Stimulated activated naive CD8-positive, alpha-beta T cell treated with anti-CD3 and anti-CD28 coated beads, Interleukin-15, amount 100 ng/mL, for 72 hours (primary cell): ENCODE measurements around the gene EVA1A.
"Not testable (repeated sequence)": the region's sequence is repeated elsewhere in the genome, so short reads cannot be mapped to it uniquely, and the experiment has no call there.

Experiments used
- ATAC-seq: fragments of 150-1000 bp; cut with Tn5 transposase; 2 replicates; pipeline ENCODE4 v1.10.0; 2021; ENCODE audit warnings: mild to moderate bottlenecking, moderate library complexity
- DNase-seq, 2 donors: peaks; one replicate each; pipeline ENCODE4 v3.0.0; 2021 to 2022
- H3K27ac Mint-ChIP-seq, 2 donors: one replicate each; pipeline ENCODE4 v1.8.0; 2022; ENCODE audit warnings: mild to moderate bottlenecking in 2 of 2, mixed read lengths in 2 of 2, moderate library complexity in 2 of 2
- H3K27me3 Mint-ChIP-seq: one replicate; pipeline ENCODE4 v1.8.0; 2022; ENCODE audit warnings: mixed read lengths
- H3K4me1 Mint-ChIP-seq: one replicate; pipeline ENCODE4 v1.8.0; 2022; ENCODE audit warnings: mild to moderate bottlenecking, mixed read lengths
- H3K4me3 Mint-ChIP-seq, 2 donors: one replicate each; pipeline ENCODE4 v1.8.0; 2022; ENCODE audit warnings: mild to moderate bottlenecking in 2 of 2, mixed read lengths in 2 of 2, moderate library complexity in 1 of 2
- H3K9me3 Mint-ChIP-seq, 2 donors: one replicate each; pipeline ENCODE4 v1.8.0; 2022; ENCODE audit warnings: mixed read lengths in 2 of 2

The EVA1A gene

DNA sequence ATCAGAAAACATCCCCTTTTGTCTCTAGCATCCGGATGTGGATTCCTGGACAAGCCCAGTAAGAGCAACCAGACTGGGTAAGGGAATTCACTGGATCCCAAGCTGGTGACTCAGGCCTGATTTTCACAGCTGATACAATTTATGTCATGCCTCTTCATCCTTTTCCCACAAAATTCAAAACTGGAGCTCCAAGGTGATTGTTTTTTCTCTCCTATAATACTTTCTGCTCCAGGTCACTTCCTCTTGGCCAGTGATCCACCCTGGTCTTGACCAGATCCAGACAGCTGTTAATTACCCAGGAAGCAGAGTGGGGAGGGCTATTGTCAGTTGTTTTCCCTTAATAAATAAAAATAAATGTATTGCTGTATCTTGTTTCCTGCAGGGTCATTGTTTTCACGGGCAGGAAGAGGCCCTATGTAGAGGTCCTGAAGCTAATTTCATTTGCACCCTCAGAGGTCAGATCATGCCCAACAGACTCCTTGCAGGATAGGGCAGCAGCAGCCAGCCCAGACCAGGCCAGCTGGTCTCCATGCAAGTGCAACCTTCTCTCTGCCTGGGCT is 57.6 kb downstream of the EVA1A start:
- Mint-ChIP-seq H3K4me3 (no peak overlapping the region), H3K4me1 (no peaks in the 10 kb centered on the region), H3K9me3 (peaks cover 0 to 7% of the 10 kb centered on the region in 2 donors), H3K27ac (no peak overlapping the region), H3K27me3 (peaks cover 7% of the 10 kb centered on the region)
- no peak for DNase-seq
- ATAC-seq = no peak

GRCh38 chr2:75500633-75501032 is 60.1 kb downstream of the EVA1A start:
- no peaks in the 10 kb centered on the region for H3K4me1 Mint-ChIP-seq
- peaks cover 7% of the 10 kb centered on the region for H3K27me3 Mint-ChIP-seq
- no peak overlapping the region for H3K4me3 Mint-ChIP-seq
- ATAC-seq (no peak), DNase-seq (no peak)
- H3K27ac Mint-ChIP-seq = no peak overlapping the region
- H3K9me3 Mint-ChIP-seq = no peaks in the 10 kb centered on the region

- DNase-seq (no peak), ATAC-seq (no peak)
- H3K4me3 Mint-ChIP-seq = no peak overlapping the region
- H3K9me3 Mint-ChIP-seq = no peaks in the 10 kb centered on the region
- H3K27ac Mint-ChIP-seq = no peak overlapping the region
- peaks cover 5% of the 10 kb centered on the region for H3K27me3 Mint-ChIP-seq
- no peaks in the 10 kb centered on the region for H3K4me1 Mint-ChIP-seq
These were observed 61.2 kb downstream of the EVA1A start for GRCh38 chr2:75499534-75499933.

GRCh38 chr2:75498907-75499306 is 61.8 kb downstream of the EVA1A start:
- ATAC-seq = no peak
- H3K4me3 Mint-ChIP-seq = no peak overlapping the region
- H3K27me3 Mint-ChIP-seq = no peaks in the 10 kb centered on the region
- no peaks in the 10 kb centered on the region for H3K4me1 Mint-ChIP-seq
- DNase-seq = no peak
- no peaks in the 10 kb centered on the region for H3K9me3 Mint-ChIP-seq
- H3K27ac Mint-ChIP-seq = no peak overlapping the region

- Mint-ChIP-seq H3K27me3 (peaks cover 8% of the 10 kb centered on the region), H3K9me3 (no peaks in the 10 kb centered on the region), H3K27ac (no peak overlapping the region), H3K4me1 (no peaks in the 10 kb centered on the region), H3K4me3 (no peak overlapping the region)
- DNase-seq (no peak), ATAC-seq (no peak)
These were observed 63.5 kb downstream of the EVA1A start for GRCh38 chr2:75497256-75497655.

GRCh38 chr2:75495862-75496261 is 64.9 kb downstream of the EVA1A start:
- DNase-seq (no peak), ATAC-seq (no peak)
- no peaks in the 10 kb centered on the region for H3K9me3 Mint-ChIP-seq
- H3K27ac Mint-ChIP-seq = no peak overlapping the region
- no peaks in the 10 kb centered on the region for H3K4me1 Mint-ChIP-seq
- H3K27me3 Mint-ChIP-seq = peaks cover 8% of the 10 kb centered on the region
- H3K4me3 Mint-ChIP-seq = no peak overlapping the region

- ATAC-seq (no peak), DNase-seq (no peak)
- peaks cover 8% of the 10 kb centered on the region for H3K27me3 Mint-ChIP-seq
- H3K4me1 Mint-ChIP-seq = no peaks in the 10 kb centered on the region
- H3K4me3 Mint-ChIP-seq = no peak overlapping the region
- no peak overlapping the region for H3K27ac Mint-ChIP-seq
- no peaks in the 10 kb centered on the region for H3K9me3 Mint-ChIP-seq
These were observed 66.5 kb downstream of the EVA1A start for GRCh38 chr2:75494137-75494769.

DNA sequence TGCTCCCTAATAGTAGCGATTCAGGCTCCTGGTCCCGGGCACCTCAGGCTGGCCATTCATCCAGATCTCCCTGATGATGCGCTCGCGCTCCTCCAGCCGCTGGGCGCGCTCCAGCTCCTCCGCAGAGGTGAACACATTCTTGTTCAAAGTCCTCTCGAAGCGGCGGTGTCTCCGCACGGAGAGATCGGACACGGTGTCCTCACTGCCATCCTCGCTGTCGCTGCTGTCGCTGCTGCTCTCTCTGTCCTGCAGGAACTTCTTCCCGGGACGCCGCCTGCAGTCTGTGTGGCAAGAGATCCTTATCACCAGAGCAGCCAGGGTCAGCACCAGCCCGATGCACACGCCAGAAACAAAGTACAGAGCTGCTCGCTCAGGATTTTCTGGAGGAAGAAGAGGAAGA is 67.5 kb downstream of the EVA1A start:
- no peak overlapping the region for H3K4me3 Mint-ChIP-seq
- DNase-seq = no peak

DNA sequence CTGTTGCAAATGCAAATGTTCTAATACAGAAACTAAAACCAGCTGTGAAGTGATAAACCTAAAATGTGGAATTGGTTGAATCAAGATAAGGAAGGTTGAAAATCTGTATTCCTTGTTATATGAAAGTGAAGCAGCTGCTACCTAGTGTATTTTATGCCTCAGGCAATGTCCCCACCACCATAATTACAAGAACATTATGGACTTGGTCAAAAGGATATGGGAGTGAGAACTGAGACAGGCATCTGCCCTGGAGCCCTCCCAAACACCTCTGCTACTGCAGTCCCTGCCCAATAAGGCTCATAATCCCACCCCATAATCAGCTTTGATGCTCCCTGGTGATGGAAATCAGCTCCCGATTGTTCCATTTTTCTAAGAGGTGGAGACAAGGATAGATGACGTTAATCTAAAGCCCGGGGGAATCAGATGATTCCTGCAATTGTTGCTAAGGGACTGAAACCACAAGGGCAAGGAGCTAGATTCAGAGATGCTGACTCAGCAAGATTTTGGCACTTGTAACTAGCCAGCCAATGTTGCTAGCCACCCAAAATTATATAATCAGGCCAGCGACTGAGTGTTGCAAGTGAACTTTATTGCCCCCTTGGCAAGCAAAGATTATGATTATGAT is 69.5 kb downstream of the EVA1A start:
- ATAC-seq (no peak), DNase-seq (no peak)
- Mint-ChIP-seq H3K4me3 (no peak overlapping the region), H3K4me1 (no peaks in the 10 kb centered on the region), H3K9me3 (no peaks in the 10 kb centered on the region), H3K27me3 (peaks cover 18% of the 10 kb centered on the region), H3K27ac (no peak overlapping the region)

More for the DNA sequence above, 67.5 kb downstream of the EVA1A start:
- H3K9me3 Mint-ChIP-seq = no peaks in the 10 kb centered on the region
- peaks cover 8% of the 10 kb centered on the region for H3K27me3 Mint-ChIP-seq
- no peak for ATAC-seq
- no peaks in the 10 kb centered on the region for H3K4me1 Mint-ChIP-seq
- no peak overlapping the region for H3K27ac Mint-ChIP-seq

DNA sequence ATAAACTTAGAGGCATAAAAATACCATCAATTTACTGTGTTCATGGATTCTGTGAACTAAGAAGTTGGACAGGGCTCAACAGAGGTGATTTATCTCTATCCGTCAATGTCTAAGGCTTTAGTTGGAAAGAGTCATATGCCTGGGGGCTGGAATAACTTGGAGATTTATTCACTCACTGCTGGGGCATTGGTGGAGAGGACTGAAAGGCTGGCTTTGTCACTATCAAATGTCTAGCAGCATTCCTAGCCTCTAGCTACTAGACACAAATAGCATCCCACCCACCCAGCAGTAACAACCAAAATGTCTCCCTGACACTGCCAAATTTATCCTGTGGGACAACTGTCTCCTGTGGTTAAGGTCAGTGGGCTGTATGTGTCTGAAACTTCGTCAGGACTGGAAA is 71.0 kb downstream of the EVA1A start:
- Mint-ChIP-seq H3K27me3 (peaks cover 18% of the 10 kb centered on the region), H3K4me1 (no peaks in the 10 kb centered on the region), H3K9me3 (no peaks in the 10 kb centered on the region), H3K4me3 (no peak overlapping the region), H3K27ac (no peak overlapping the region)
- ATAC-seq (no peak), DNase-seq (no peak)

DNA sequence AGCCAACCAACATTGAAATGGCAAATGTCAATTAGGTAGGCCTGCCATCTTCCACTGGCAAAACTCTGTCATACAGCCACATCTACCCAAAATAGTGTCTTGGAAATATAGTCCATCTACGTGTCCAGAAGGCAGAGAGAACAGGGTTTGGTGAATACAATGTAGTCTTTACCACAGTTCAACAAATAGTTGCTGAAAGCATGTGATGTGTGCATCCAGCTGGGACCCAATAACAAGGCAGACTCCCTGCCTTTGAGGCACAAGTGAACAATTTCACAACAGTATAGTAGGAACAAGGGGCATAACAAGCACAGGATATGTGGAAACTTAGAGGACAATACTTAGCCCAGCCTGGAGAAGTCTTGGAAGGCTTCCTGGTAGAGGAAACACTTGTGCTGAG is 72.6 kb downstream of the EVA1A start:
- H3K4me1 Mint-ChIP-seq = no peaks in the 10 kb centered on the region
- H3K27me3 Mint-ChIP-seq = peaks cover 12% of the 10 kb centered on the region
- no peak overlapping the region for H3K27ac Mint-ChIP-seq
- H3K9me3 Mint-ChIP-seq = no peaks in the 10 kb centered on the region
- ATAC-seq (no peak), DNase-seq (no peak)
- no peak overlapping the region for H3K4me3 Mint-ChIP-seq

DNA sequence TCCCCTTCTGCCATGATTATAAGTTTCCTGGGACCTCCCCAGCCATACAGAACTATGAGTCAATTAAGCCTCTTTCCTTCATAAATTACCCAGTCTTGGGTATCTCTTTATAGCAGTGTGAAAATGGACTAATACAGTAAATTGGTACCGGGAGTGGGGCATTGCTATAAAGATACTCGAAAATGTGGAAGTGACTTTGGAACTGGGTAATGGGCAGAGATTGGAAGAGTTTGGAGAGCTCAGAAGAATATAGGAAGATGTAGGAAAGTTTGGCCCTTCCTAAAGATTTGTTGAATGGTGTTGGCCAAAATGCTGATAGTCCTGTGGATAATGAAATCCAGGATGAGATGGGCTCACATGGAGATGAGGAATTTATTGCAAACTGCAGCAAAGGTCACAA is 74.0 kb downstream of the EVA1A start:
- not testable (repeated sequence) for H3K4me1 Mint-ChIP-seq, ATAC-seq, DNase-seq, H3K27ac Mint-ChIP-seq, H3K9me3 Mint-ChIP-seq, H3K4me3 Mint-ChIP-seq
- H3K27me3 Mint-ChIP-seq = peaks cover 10% of the 10 kb centered on the region

DNA sequence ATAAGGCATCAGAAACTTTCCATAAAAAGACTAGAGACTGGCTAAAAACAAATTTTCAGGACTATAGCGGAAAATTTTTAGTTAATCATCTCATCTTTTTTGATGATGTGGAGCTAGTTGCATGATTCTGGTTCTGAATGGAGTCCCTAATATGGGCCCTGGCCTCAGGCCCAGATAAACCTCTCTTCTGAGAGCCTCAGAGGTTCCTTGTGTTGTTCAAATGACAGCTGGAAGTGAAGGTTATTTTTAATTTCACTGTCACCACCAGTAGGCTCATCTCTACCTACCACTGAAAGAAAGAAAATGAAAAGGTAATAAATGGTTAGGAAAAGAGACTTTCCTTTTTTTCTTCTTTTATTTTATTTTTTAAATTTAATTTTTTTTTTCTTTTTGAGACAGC is 75.9 kb downstream of the EVA1A start:
- H3K27me3 Mint-ChIP-seq = peaks cover 15% of the 10 kb centered on the region
- H3K4me1 Mint-ChIP-seq = no peaks in the 10 kb centered on the region
- H3K4me3 Mint-ChIP-seq = no peak overlapping the region
- no peak overlapping the region for H3K27ac Mint-ChIP-seq
- ATAC-seq (no peak), DNase-seq (no peak)
- no peaks in the 10 kb centered on the region for H3K9me3 Mint-ChIP-seq

GRCh38 chr2:75483878-75484277 is 76.9 kb downstream of the EVA1A start:
- peaks cover 15% of the 10 kb centered on the region for H3K27me3 Mint-ChIP-seq
- no peaks in the 10 kb centered on the region for H3K9me3 Mint-ChIP-seq
- no peak overlapping the region for H3K4me3 Mint-ChIP-seq
- no peak for ATAC-seq
- no peak overlapping the region for H3K27ac Mint-ChIP-seq
- H3K4me1 Mint-ChIP-seq = no peaks in the 10 kb centered on the region
- no peak for DNase-seq

DNA sequence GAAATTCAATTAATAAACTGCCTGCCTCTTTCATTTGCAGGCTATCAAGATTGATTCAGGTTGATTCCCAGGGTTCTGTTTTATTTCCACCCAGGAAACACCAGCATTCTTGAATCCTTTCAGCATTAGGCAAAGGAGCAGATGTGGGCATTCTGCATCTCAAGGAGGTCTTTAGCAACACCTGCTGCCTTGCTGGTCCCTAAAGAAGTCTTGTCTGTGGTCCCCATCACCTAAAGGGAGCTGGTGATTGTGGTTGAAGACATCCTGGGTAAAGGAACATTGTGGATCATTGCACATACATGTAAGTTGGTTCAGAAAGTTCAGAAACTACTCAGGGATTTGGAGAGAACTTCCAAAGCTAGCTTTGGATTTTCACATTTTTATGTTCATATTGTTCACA is 78.3 kb downstream of the EVA1A start:
- H3K9me3 Mint-ChIP-seq = no peaks in the 10 kb centered on the region
- H3K4me1 Mint-ChIP-seq = no peaks in the 10 kb centered on the region
- peaks cover 15% of the 10 kb centered on the region for H3K27me3 Mint-ChIP-seq
- ATAC-seq = no peak
- H3K4me3 Mint-ChIP-seq = no peak overlapping the region
- no peak for DNase-seq
- H3K27ac Mint-ChIP-seq = no peak overlapping the region

DNA sequence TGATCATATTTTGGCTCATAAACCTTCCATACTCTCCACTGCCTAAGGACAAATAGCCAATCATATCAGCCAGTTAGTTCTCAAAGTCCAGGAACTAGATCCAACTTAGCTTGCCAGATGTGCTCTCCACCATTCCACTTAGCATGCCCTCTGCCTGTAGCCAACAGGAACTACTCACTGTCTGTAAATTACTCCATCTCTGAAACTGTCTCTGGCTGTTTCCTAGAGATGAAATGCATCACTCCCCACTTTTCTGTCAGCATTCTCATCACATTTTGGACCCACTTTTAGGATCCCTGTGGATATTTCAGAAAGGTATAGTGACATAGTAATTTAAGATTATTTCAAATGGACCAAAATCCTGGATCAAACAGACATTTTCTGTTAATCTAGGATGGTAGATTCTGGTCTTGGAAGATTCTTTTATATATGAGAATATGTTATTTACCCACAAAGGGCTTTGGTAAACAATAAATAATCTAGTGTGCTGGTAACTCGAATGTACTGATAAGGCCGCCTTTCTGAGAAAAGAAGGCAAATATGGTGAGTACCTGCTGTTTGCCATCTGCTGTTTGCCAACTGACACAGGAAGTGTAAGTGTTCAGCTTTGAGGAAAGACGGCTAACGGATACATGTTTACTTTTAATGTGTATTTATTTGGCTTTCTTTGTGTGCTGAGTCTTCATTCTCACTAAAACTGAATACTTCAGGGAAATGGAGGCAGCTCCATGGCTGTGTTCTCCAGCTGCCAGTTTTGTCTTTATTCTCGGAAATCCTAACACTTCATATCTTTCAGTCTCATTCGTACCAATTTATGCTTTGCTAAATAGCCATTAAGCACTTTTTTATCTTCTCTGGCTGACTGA is 79.5 kb downstream of the EVA1A start:
- no peak for ATAC-seq
- H3K27ac Mint-ChIP-seq = no peak overlapping the region
- peaks cover 5% of the 10 kb centered on the region for H3K27me3 Mint-ChIP-seq
- no peaks in the 10 kb centered on the region for H3K9me3 Mint-ChIP-seq
- H3K4me3 Mint-ChIP-seq = no peak overlapping the region
- DNase-seq = no peak
- no peaks in the 10 kb centered on the region for H3K4me1 Mint-ChIP-seq
